HepG2 (cell line): Measurements from ENCODE around the gene ZCCHC3. TPM values are rescaled to one million over a fixed set of nuclear protein-coding genes. Genes with fewer than 3 reads are reported as not detected.
A peak's percentile ranks its signal among the peaks of the same experiment; 100 is the strongest.

Experiments used
- AGO2 ChIP-seq: fragments of 200-400 bp; formaldehyde crosslinking; optimal IDR thresholded peaks from 2 replicates; pipeline ENCODE3; 2017; ENCODE audit warnings: mild to moderate bottlenecking, low read depth, low read length, moderate library complexity
- DPF2 ChIP-seq: sonication (generic); formaldehyde crosslinking; IDR thresholded peaks from 2 replicates; pipeline ENCODE4 v1.4.0; 2020; ENCODE audit warnings: mild to moderate bottlenecking, low read depth, missing genetic modification reagents, borderline replicate concordance
- FOXP1 ChIP-seq, 2 experiments: fragments of 450-650 bp in 1 of 2; IDR thresholded peaks; 2 replicates each; pipeline ENCODE4 v1.6.1; 2017 to 2018; ENCODE audit warnings: antibody characterized with exemption in 1 of 2
- HDAC1 ChIP-seq: sonication (generic); formaldehyde crosslinking; IDR thresholded peaks from 2 replicates; pipeline ENCODE4 v1.5.1; 2020; ENCODE audit warnings: mild to moderate bottlenecking, missing genetic modification reagents
- KDM6A ChIP-seq: IDR thresholded peaks from 2 replicates; pipeline ENCODE4 v1.6.1; 2016; ENCODE audit warnings: low read depth
- MEF2D ChIP-seq: sonication (generic); formaldehyde crosslinking; IDR thresholded peaks from 2 replicates; pipeline ENCODE4 v1.5.1; 2020; ENCODE audit warnings: mild to moderate bottlenecking, missing genetic modification reagents
- MIER3 ChIP-seq: IDR thresholded peaks from 2 replicates; pipeline ENCODE4 v1.6.1; 2016; ENCODE audit warnings: missing compliant biosample characterization, borderline replicate concordance
- MXD4 ChIP-seq: IDR thresholded peaks from 2 replicates; pipeline ENCODE4 v1.6.1; 2016; ENCODE audit warnings: mild to moderate bottlenecking, missing biosample characterization, missing genetic modification reagents
- NR2F2 ChIP-seq: IDR thresholded peaks from 2 replicates; pipeline ENCODE4 v1.6.1; 2012; ENCODE audit warnings: low read depth, inconsistent platforms, borderline replicate concordance
- SMAD3 ChIP-seq: sonication (generic); formaldehyde crosslinking; IDR thresholded peaks from 2 replicates; pipeline ENCODE4 v1.4.0; 2020; ENCODE audit warnings: missing genetic modification reagents
- TOPORS ChIP-seq: sonication (generic); formaldehyde crosslinking; IDR thresholded peaks from 2 replicates; pipeline ENCODE4 v1.8.0; 2023; ENCODE audit warnings: mild to moderate bottlenecking, missing genetic modification reagents
- ZC3H13 ChIP-seq: sonication (generic); formaldehyde crosslinking; IDR thresholded peaks from 2 replicates; pipeline ENCODE4 v1.8.1; 2023; ENCODE audit warnings: mild to moderate bottlenecking, missing genetic modification reagents, moderate library complexity
- ZNF136 ChIP-seq: sonication (generic); formaldehyde crosslinking; IDR thresholded peaks from 2 replicates; pipeline ENCODE4 v1.8.1; 2022; ENCODE audit warnings: low read depth, mild to moderate bottlenecking, moderate library complexity, missing genetic modification reagents
- ZNF460 ChIP-seq: sonication (generic); formaldehyde crosslinking; IDR thresholded peaks from 2 replicates; pipeline ENCODE4 v1.5.1; 2020; ENCODE audit warnings: missing genetic modification reagents, mild to moderate bottlenecking, borderline replicate concordance
- ZNF557 ChIP-seq: sonication (generic); formaldehyde crosslinking; IDR thresholded peaks from 2 replicates; pipeline ENCODE4 v1.4.0; 2020; ENCODE audit warnings: missing genetic modification reagents
- ZNF572 ChIP-seq: sonication (generic); formaldehyde crosslinking; IDR thresholded peaks from 2 replicates; pipeline ENCODE4 v1.5.1; 2020; ENCODE audit warnings: mild to moderate bottlenecking, missing genetic modification reagents
- ZNF605 ChIP-seq: sonication (generic); formaldehyde crosslinking; IDR thresholded peaks from 2 replicates; pipeline ENCODE4 v1.8.0; 2022; ENCODE audit warnings: mild to moderate bottlenecking, missing genetic modification reagents
- ZNF83 ChIP-seq: sonication (generic); formaldehyde crosslinking; IDR thresholded peaks from 2 replicates; pipeline ENCODE4 v1.4.0; 2020; ENCODE audit warnings: missing genetic modification reagents, mild to moderate bottlenecking, borderline replicate concordance
- polyA plus RNA-seq, 8 experiments: library from polyadenylated mRNA; depleted of rRNA in 3 of 8; stranded (reverse) in 7 of 8; unstranded in 1 of 8; fragments of >200 nt; fragmentation: Illumina TruSeq in 4 of 8; extraction: Trizol in 4 of 8; gene quantifications; 2 replicates each; pipeline versions ENCODE4 v1.2.1 to v1.2.3, GENCODE V29; 2011 to 2016; ENCODE audit warnings: low read depth in 4 of 8, missing spikeins in 1 of 8, mixed read lengths in 1 of 8; ENCODE audit not compliant: insufficient read depth in 1 of 8
- total RNA-seq, 5 experiments: library from RNA; depleted of rRNA; stranded (reverse); fragments of >200 nt; fragmentation: Illumina TruSeq; extraction: Trizol; gene quantifications; 2 replicates each; pipeline ENCODE4 v1.2.3, GENCODE V29; 2016; ENCODE audit warnings: low read depth in 1 of 5
- TF ChIP-seq, protein P1 (sequence below): sonication (generic); formaldehyde crosslinking; IDR thresholded peaks from 2 replicates; pipeline ENCODE4 v1.9.0; 2021; ENCODE audit warnings: missing genetic modification reagents, mild to moderate bottlenecking, borderline replicate concordance
- TF ChIP-seq, protein P2 (sequence below): IDR thresholded peaks from 2 replicates; pipeline ENCODE4 v1.6.1; 2016; ENCODE audit warnings: low read depth, missing genetic modification reagents, missing compliant biosample characterization
- TF ChIP-seq, protein P3 (sequence below): sonication (generic); formaldehyde crosslinking; IDR thresholded peaks from 2 replicates; pipeline ENCODE4 v1.5.0; 2020; ENCODE audit warnings: missing genetic modification reagents

The ZCCHC3 gene
- total and polyA plus RNA-seq, 2 of the 13 experiments (the other 11 are each of a cell fraction or from before 2014, with no cell fraction given), result 46.6 to 63.0 TPM

DNA sequence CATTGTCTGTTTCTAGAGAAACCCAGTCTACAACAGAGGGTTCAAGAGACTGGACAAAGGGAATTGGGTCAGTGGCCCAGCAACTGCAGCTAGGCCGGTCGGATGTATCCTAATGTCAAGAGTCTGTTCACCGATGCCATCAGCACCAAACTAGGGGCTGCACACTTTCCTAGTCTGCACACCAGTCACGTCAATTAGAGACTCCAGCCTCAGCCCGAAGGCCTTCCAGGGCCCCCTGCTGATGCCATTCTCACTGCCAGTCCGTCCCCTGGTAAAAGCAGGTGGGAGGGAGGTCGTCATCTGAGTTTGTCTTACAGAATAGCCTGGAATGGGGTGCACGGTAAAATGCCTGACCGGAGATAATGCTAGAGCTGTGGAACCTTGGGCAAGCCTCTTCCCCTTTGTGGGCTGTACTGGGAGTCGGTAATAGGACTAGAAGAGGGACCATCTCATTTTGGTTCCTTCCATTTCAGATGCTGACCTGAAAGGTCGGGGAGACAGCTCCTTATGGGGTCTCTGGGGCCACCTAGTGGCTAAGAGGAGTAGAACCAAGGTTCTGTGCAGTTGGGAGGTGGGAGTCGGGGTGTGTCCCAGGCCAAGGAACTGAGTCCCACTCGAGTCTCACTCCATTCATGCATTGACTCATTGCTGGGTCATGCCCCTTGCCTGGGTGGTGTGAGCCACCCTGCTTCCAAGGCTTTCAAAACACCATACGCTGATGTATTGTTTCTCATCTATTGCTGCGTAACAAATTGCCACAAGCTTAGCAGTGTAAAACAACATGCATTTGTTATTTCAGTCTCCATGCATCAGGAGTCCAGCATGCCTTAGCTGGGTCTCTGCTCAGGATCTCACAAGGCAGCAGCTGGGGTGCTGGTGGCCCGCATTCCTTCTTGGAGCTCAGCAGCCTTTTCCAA is 33.1 kb downstream of the ZCCHC3 start (continued):
- TF ChIP-seq, protein P1, sequence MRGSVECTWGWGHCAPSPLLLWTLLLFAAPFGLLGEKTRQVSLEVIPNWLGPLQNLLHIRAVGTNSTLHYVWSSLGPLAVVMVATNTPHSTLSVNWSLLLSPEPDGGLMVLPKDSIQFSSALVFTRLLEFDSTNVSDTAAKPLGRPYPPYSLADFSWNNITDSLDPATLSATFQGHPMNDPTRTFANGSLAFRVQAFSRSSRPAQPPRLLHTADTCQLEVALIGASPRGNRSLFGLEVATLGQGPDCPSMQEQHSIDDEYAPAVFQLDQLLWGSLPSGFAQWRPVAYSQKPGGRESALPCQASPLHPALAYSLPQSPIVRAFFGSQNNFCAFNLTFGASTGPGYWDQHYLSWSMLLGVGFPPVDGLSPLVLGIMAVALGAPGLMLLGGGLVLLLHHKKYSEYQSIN (CRISPR knock-in tag), result no peak
- TF ChIP-seq FOXP1 (IDR thresholded peaks at IDR 0.05) (no peak), FOXP1 (CRISPR knock-in tag; IDR thresholded peaks at IDR 0.05) (no peak), TOPORS (CRISPR knock-in tag) (no peak; the same call in 1 of the 2 replicates), ZC3H13 (peak; percentile 35; the same call in 1 of the 2 replicates), ZNF557 (CRISPR knock-in tag) (no peak), DPF2 (CRISPR knock-in tag) (no peak), NR2F2 (0 out of 2 replicates have a peak, but pooled peaks have one; percentile 51), MEF2D (CRISPR knock-in tag) (no peak), KDM6A (CRISPR knock-in tag) (no peak), HDAC1 (CRISPR knock-in tag) (no peak), AGO2 (peak; percentile 43), ZNF460 (CRISPR knock-in tag) (no peak), ZNF136 (no peak), MXD4 (CRISPR knock-in tag) (no peak), ZNF605 (peak; percentile 8), MIER3 (CRISPR knock-in tag) (no peak), SMAD3 (CRISPR knock-in tag) (no peak), ZNF83 (CRISPR knock-in tag) (no peak), ZNF572 (CRISPR knock-in tag) (no peak; the same call in 1 of the 2 replicates)
- TF ChIP-seq, protein P2, sequence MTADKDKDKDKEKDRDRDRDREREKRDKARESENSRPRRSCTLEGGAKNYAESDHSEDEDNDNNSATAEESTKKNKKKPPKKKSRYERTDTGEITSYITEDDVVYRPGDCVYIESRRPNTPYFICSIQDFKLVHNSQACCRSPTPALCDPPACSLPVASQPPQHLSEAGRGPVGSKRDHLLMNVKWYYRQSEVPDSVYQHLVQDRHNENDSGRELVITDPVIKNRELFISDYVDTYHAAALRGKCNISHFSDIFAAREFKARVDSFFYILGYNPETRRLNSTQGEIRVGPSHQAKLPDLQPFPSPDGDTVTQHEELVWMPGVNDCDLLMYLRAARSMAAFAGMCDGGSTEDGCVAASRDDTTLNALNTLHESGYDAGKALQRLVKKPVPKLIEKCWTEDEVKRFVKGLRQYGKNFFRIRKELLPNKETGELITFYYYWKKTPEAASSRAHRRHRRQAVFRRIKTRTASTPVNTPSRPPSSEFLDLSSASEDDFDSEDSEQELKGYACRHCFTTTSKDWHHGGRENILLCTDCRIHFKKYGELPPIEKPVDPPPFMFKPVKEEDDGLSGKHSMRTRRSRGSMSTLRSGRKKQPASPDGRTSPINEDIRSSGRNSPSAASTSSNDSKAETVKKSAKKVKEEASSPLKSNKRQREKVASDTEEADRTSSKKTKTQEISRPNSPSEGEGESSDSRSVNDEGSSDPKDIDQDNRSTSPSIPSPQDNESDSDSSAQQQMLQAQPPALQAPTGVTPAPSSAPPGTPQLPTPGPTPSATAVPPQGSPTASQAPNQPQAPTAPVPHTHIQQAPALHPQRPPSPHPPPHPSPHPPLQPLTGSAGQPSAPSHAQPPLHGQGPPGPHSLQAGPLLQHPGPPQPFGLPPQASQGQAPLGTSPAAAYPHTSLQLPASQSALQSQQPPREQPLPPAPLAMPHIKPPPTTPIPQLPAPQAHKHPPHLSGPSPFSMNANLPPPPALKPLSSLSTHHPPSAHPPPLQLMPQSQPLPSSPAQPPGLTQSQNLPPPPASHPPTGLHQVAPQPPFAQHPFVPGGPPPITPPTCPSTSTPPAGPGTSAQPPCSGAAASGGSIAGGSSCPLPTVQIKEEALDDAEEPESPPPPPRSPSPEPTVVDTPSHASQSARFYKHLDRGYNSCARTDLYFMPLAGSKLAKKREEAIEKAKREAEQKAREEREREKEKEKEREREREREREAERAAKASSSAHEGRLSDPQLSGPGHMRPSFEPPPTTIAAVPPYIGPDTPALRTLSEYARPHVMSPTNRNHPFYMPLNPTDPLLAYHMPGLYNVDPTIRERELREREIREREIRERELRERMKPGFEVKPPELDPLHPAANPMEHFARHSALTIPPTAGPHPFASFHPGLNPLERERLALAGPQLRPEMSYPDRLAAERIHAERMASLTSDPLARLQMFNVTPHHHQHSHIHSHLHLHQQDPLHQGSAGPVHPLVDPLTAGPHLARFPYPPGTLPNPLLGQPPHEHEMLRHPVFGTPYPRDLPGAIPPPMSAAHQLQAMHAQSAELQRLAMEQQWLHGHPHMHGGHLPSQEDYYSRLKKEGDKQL (CRISPR knock-in tag), result 0 out of 2 replicates have a peak, but pooled peaks have one; percentile 16
- TF ChIP-seq, protein P3, sequence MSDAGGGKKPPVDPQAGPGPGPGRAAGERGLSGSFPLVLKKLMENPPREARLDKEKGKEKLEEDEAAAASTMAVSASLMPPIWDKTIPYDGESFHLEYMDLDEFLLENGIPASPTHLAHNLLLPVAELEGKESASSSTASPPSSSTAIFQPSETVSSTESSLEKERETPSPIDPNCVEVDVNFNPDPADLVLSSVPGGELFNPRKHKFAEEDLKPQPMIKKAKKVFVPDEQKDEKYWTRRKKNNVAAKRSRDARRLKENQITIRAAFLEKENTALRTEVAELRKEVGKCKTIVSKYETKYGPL (CRISPR knock-in tag), result no peak
